DMS 273 treated with DMSO at 0.1 percent for 48 hours (cell line): ENCODE results near the gene NDUFAF2.
"Not testable (repeated sequence)": the region's sequence is repeated elsewhere in the genome, so short reads cannot be mapped to it uniquely, and the experiment has no call there.

Experiments used
- DNase-seq: peaks from one replicate; lab custom pipeline; 2025; lab: John Stamatoyannopoulos, UW

NDUFAF2 gene

DNA sequence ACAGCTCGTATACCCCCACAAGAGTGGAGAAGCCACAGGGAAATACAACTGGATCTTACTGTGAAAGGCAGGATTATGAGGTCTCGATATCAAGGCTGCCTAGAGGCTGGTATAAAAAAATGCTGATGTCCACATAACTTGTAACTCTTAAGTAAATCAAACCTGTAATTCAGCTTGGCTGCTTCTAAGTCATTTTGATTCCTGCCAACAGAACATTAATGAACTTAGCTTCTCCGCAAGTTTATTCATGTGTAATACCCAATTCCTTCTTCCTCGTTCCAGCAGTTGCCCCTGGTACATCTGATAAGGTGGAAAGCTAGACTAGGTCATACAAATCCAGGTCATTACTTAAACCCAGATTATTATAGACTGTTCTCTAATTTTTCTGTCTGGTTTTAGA, 233.7 kb downstream of the NDUFAF2 start:
- DNase-seq: no peak

DNA sequence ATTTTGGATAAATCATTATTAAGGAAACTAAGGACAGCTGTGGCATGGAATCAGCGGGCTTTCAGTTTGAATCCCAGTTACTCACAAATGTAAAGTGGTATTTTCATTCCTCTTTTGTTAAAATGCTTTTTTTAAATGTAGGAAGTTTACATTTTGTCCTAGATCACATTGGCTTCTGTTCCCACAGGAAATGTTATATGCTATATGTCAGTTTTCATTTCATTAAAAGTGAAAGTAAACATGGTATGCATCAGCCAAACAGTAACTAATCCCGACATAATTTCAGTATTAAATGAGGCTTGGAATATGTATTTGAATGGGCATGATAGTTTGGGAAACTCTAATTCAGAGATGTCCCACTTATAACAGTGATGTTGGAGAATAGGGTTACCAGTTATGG, 235.9 kb downstream of the NDUFAF2 start:
- DNase-seq: no peak

DNA sequence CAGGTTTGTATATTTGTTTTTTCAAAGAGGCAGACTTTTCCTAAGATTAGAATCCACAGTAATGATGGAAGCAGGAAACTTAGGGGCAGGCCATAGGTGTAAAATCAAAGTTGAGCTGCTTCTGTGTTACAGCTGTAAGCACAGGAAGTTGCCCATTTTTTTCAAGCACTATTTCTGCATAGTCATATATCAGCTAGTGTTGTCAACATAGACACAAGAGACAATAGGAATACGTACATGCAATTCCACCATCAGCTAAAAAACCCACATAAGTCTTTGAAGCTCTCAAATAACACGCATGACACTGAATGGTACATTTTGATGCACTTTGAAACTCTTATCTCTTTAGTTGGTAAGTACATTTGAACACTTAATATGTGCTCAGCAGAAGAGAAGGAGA, 237.4 kb downstream of the NDUFAF2 start:
- DNase-seq: no peak

DNA sequence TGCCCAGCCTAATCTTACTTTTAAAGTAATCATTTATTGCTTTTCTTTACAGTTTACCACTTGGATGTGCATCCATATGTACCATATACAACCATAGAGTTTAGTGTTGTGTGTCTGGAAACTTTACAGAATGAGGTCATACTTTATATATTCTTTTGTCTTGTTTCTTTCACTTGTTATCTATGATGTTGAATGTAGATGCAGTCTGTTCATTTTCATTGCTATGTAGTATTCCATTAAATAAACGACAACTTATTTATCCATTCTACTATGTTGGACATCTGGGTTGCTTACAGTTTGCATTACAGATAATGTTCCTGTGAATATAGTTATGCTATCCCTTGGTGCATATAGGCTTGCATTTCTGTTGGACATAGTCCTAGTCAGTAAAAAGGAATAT, 238.5 kb downstream of the NDUFAF2 start:
- no peak for DNase-seq

DNA sequence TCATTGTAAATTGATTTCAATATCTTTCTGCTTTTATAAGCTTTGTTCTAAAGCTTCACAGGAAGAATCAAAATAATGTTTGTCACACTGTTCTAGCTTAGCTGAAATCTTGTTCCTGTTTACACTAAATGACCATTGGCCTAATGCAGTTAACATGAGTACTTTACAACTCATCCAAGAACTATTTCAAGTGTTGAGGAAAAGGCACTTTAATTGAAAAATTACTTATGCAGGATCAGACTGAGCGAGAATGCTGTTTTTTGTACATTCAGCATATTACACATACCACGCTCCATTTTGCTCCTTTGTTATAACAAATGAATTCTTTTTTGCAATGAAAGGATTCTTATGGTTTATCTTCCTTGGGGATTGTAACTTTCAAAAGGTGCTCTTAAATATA, 239.7 kb downstream of the NDUFAF2 start:
- DNase-seq: no peak

DNA sequence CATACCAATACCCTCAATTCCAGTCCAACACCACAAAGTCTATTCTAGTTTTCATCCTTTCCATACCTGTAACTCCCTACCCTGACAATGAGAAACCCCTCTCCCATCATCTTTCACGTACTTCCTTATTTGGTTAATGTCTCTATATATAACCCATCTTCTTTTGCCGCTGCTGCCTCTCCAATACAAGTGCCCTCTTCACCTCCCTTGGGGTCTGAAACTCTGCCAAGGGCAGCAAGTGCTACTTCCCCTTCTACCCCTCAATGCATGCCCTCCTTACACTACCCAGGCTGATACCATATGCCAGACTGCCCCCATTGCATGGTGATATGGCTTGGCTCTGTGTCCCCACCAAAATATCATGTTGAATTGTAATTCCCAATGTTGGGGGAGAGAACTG, 241.6 kb downstream of the NDUFAF2 start:
- no peak for DNase-seq

DNA sequence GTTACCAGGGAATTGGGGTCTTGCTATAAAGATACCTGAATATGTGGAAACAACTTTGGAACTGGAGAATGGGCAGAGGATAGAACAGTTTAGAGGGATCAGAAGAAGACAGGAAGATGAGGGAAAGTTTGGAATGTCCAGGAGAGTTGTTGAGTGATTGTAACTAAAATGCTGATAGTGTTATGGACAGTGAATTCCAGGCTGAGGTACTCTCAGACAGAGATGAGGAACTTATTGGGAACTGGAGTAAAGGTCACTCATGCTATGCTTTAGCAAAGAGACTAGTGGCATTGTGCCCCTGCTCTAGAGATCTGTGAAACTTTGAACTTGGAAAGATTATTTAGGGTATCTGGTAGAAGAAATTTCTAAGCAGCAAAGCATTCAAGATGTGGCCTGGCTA, 242.3 kb downstream of the NDUFAF2 start:
- not testable (repeated sequence) for DNase-seq

DNA sequence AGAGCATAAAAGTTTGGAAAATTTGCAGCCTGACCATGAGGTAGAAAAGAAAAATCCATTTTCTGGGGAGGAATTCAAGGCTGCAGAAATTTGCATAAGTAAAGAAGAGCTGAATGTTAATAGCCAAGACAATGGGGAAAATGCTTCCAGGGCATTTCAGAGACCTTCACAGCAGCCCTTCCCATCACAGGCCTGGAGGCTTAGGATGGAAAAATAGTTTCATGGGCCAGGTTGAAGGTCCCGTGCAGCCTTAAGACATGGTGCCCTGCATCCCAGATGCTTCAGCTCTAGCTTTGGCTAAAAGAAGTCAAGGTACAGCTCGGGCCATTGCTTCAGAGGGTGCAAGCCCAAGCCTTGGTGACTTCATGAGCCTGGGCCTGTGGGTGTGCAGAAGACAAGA, 242.8 kb downstream of the NDUFAF2 start:
- not testable (repeated sequence) for DNase-seq

DNA sequence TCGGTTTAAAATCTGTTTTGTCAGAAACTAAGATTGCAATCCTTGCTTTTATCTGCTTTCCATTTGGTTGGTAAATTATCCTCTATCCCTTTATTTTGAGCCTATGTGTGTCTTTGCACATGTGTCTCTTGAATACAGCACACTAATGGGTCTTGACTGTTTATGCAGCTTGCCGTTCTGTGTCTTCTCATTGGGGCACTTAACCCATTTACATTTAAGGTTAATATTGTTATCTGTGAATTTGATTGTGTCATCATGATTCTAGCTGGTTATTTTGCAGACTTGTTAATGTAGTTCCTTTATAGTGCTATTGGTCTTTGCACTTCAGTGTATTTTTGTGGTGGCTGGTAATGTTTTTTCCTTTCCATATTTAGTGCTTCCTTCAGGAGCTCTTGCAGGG, 253.6 kb downstream of the NDUFAF2 start:
- DNase-seq: no peak

DNA sequence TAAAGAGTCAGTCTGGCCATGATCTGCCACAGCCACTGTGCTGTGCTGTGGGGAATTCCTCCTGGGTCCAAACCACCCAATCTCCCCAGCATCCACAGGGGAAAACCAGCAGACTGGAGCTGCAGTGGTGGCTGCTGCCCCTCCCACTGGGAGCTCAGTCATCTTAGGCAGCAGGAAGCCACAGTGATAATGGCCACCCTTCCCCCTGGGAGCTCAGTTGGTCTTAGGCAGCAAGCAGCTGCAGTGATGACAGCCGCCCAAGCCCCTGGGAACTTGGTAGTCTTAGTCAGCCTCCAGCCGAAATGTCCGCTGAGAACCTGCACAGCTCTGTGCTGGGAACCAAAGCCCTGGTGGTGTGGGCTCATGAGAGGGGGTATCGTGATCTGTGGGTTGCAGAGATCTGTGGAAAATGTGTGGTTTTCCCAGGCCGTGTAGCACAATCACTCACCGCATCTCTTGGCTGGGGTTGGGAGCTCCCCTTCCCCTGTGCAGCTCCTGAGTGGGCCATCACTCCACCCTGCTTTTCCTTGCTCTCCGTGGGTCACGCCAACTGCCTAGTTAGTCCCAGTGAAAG, 255.7 kb downstream of the NDUFAF2 start:
- no peak for DNase-seq

DNA sequence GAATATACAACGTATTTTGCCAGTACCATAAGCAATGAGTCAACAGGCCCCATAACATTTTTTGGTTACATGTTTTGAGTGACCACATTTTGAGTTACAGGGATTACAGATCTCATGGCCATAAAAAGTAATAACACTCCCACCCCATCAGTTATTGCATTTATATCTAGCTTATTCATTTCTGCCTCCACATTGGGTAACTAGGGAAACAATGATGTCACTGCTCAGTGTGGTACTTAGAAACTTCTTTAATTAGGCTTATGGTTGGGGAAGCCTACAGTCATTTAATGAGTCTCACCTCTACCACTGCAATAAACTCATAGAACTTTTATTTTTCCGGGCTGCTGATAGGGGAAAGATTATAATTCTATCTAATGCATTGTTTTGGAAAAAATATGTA, 257.2 kb downstream of the NDUFAF2 start:
- DNase-seq: no peak
